ENCODE measurements around the gene LRCOL1. TPM values are rescaled to one million over a fixed set of nuclear protein-coding genes. Genes with fewer than 3 reads are reported as not detected.

The LRCOL1 gene
- total and polyA plus RNA-seq, 10 of the 15 experiments (the other 5 are each of a cell fraction or from before 2014, with no cell fraction given): not detected

- TF ChIP-seq YBX1 (IDR thresholded peaks at IDR 0.05): no peak
- no peak for TF ChIP-seq MTA2 (IDR thresholded peaks at IDR 0.05; ENCODE audit: low read depth)
- no peak for TF ChIP-seq EGR1 (IDR thresholded peaks at IDR 0.05; ENCODE audit: borderline replicate concordance in 1 of 2, low read depth in 2 of 2, low read length in 2 of 2)
- no peak for TF ChIP-seq SKIL (IDR thresholded peaks at IDR 0.05; ENCODE audit: low read depth, poor library complexity, severe bottlenecking)
- no peak for TF ChIP-seq ZNF384 (IDR thresholded peaks at IDR 0.05; ENCODE audit: borderline replicate concordance, low read depth, low read length)
- no peak for TF ChIP-seq CEBPZ (IDR thresholded peaks at IDR 0.05; ENCODE audit: low read depth, low read length)
- TF ChIP-seq IRF5 (IDR thresholded peaks at IDR 0.05; ENCODE audit: borderline replicate concordance): no peak
- TF ChIP-seq EZH2 (IDR thresholded peaks at IDR 0.05; ENCODE audit: borderline replicate concordance, control insufficient read depth, low read depth, low read length): no peak
Observed at GRCh38 chr12:132583736-132584135, 26.6 kb downstream of the LRCOL1 start (continued).
